ENCODE results near the gene FAM107B.

DNA sequence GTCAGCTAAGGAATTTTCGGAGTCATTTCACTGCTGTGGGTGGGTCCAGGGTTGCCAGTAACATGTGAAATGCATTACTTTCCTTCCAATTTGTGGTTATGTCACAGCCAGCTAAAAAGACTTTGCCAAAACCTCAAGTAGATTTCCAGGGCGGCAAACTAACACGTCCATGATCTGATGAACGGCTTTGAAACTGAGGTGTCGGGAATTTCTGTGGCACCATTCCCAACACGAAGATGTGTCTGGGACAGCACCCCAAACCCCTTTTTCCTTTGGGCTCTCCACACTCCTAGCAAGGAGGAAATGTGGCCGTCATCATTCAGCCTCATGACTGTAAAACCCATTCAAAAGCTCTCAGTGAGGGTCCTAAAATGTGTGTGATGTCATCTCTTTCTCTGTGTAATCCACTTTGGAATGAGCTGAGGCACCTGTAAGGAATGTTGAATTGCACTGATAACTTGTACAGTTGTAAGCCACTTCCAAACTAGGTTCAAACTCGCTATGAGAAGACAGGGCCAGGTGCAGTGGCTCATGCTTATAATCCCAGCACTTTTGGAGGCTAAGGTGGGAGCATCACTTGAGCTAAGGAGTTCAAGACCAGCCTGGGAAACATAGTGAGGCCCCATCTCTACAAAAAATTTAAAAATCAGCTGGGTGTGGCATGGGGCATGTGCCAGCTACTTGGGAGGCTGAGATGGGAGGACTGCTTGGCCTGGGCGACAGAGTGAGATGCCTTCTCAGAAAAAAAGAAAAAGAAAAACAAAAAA, 297.9 kb downstream of the FAM107B start:
- TF ChIP-seq, protein P1, sequence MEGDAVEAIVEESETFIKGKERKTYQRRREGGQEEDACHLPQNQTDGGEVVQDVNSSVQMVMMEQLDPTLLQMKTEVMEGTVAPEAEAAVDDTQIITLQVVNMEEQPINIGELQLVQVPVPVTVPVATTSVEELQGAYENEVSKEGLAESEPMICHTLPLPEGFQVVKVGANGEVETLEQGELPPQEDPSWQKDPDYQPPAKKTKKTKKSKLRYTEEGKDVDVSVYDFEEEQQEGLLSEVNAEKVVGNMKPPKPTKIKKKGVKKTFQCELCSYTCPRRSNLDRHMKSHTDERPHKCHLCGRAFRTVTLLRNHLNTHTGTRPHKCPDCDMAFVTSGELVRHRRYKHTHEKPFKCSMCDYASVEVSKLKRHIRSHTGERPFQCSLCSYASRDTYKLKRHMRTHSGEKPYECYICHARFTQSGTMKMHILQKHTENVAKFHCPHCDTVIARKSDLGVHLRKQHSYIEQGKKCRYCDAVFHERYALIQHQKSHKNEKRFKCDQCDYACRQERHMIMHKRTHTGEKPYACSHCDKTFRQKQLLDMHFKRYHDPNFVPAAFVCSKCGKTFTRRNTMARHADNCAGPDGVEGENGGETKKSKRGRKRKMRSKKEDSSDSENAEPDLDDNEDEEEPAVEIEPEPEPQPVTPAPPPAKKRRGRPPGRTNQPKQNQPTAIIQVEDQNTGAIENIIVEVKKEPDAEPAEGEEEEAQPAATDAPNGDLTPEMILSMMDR (IDR thresholded peaks at IDR 0.05), result no peak
- TF ChIP-seq POLR2A (IDR thresholded peaks at IDR 0.05), result no peak

Measured in heart left ventricle (tissue), 13 donors.